H9 (cell line): ENCODE data around the gene HIRA. TPM values are rescaled to one million over a fixed set of nuclear protein-coding genes. Genes with fewer than 3 reads are reported as not detected.

Experiments used
- DNase-seq: peaks from one replicate; pipeline ENCODE4 v3.0.0-alpha.2; 2017
- H2AFZ ChIP-seq: one replicate; pipeline ENCODE4 v1.6.1; 2013; ENCODE audit warnings: mild to moderate bottlenecking, low read length, control low read depth, moderate library complexity
- H2AK5ac ChIP-seq: 2 replicates; pipeline ENCODE4 v1.6.1; 2013; ENCODE audit warnings: low read length, control low read depth, mixed read lengths; ENCODE audit not compliant: insufficient read length
- H2BK120ac ChIP-seq: one replicate; pipeline ENCODE4 v1.6.1; 2013; ENCODE audit warnings: low read depth, mild to moderate bottlenecking, low read length, control low read depth, inconsistent platforms; ENCODE audit not compliant: poor library complexity, severe bottlenecking
- H2BK12ac ChIP-seq: 2 replicates; pipeline ENCODE4 v1.6.1; 2013; ENCODE audit warnings: low read length, control low read depth, mixed read lengths, low read depth; ENCODE audit not compliant: insufficient read length
- H2BK15ac ChIP-seq: 2 replicates; pipeline ENCODE4 v1.6.1; 2013; ENCODE audit warnings: low read depth, low read length, control low read depth
- H2BK20ac ChIP-seq: one replicate; pipeline ENCODE4 v1.6.1; 2013; ENCODE audit warnings: low read depth, mild to moderate bottlenecking, low read length, control low read depth, inconsistent platforms; ENCODE audit not compliant: poor library complexity, severe bottlenecking
- H2BK5ac ChIP-seq: 2 replicates; pipeline ENCODE4 v1.6.1; 2013; ENCODE audit warnings: low read length, control low read depth, mixed read lengths; ENCODE audit not compliant: insufficient read length
- H3K14ac ChIP-seq: 2 replicates; pipeline ENCODE4 v1.6.1; 2013; ENCODE audit warnings: low read length, control low read depth; ENCODE audit not compliant: insufficient read depth
- H3K18ac ChIP-seq: 2 replicates; pipeline ENCODE4 v1.6.1; 2013; ENCODE audit warnings: low read depth, mild to moderate bottlenecking, mixed read lengths, low read length, control low read depth; ENCODE audit not compliant: insufficient read length
- H3K23ac ChIP-seq: 2 replicates; pipeline ENCODE4 v1.6.1; 2013; ENCODE audit warnings: low read length, control low read depth, mixed read lengths, low read depth; ENCODE audit not compliant: insufficient read length
- H3K23me2 ChIP-seq: 2 replicates; pipeline ENCODE4 v1.6.1; 2013; ENCODE audit warnings: low read depth, mild to moderate bottlenecking, mixed read lengths, low read length, control low read depth; ENCODE audit not compliant: insufficient read length, poor library complexity, severe bottlenecking
- H3K27ac ChIP-seq: 2 replicates; pipeline ENCODE4 v1.5.1; 2013; ENCODE audit warnings: low read length, control low read depth, mixed read lengths, low read depth; ENCODE audit not compliant: insufficient read length
- H3K27me3 ChIP-seq: 2 replicates; pipeline ENCODE4 v1.6.1; 2013; ENCODE audit warnings: low read length, control low read depth, inconsistent platforms; ENCODE audit not compliant: insufficient read depth
- H3K4ac ChIP-seq: 2 replicates; pipeline ENCODE4 v1.6.1; 2013; ENCODE audit warnings: low read depth, mild to moderate bottlenecking, control low read depth, inconsistent platforms, low read length, moderate library complexity
- H3K4me1 ChIP-seq: 2 replicates; pipeline ENCODE4 v1.6.1; 2013; ENCODE audit warnings: low read length, control low read depth, inconsistent platforms; ENCODE audit not compliant: insufficient read depth
- H3K4me2 ChIP-seq: 2 replicates; pipeline ENCODE4 v1.6.1; 2013; ENCODE audit warnings: low read length, control low read depth, mixed read lengths; ENCODE audit not compliant: insufficient read length, insufficient read depth
- H3K56ac ChIP-seq: 2 replicates; pipeline ENCODE4 v1.6.1; 2013; ENCODE audit warnings: low read depth, mild to moderate bottlenecking, mixed read lengths, low read length, control low read depth; ENCODE audit not compliant: insufficient read length
- H3K79me1 ChIP-seq: 2 replicates; pipeline ENCODE4 v1.6.1; 2013; ENCODE audit warnings: low read depth, mild to moderate bottlenecking, moderate library complexity, low read length, control low read depth, inconsistent platforms; ENCODE audit not compliant: insufficient read depth, poor library complexity, severe bottlenecking
- H3K79me2 ChIP-seq: 2 replicates; pipeline ENCODE4 v1.6.1; 2013; ENCODE audit warnings: low read length, control low read depth, inconsistent platforms; ENCODE audit not compliant: insufficient read depth
- H3K9ac ChIP-seq: 2 replicates; pipeline ENCODE4 v1.6.1; 2013; ENCODE audit warnings: low read length, control low read depth, mixed read lengths; ENCODE audit not compliant: insufficient read length; ENCODE audit errors: extremely low read depth
- H3K9me3 ChIP-seq: one replicate; pipeline ENCODE4 v1.6.1; 2013; ENCODE audit warnings: low read depth, low read length, inconsistent platforms; ENCODE audit not compliant: control insufficient read depth
- H3T11ph ChIP-seq: one replicate; pipeline ENCODE4 v1.6.1; 2013; ENCODE audit warnings: mild to moderate bottlenecking, low read length, control low read depth, inconsistent platforms
- H4K20me1 ChIP-seq: one replicate; pipeline ENCODE4 v1.6.1; 2013; ENCODE audit not compliant: control insufficient read depth, insufficient read length, insufficient read depth
- H4K5ac ChIP-seq: 2 replicates; pipeline ENCODE4 v1.6.1; 2013; ENCODE audit warnings: low read depth, mild to moderate bottlenecking, mixed read lengths, low read length, control low read depth; ENCODE audit not compliant: insufficient read length
- H4K8ac ChIP-seq: replicated peaks from 2 replicates; pipeline ENCODE4 v1.6.1; 2013; ENCODE audit warnings: low read length, control low read depth, mixed read lengths, low read depth; ENCODE audit not compliant: insufficient read length
- H4K91ac ChIP-seq: 2 replicates; pipeline ENCODE4 v1.6.1; 2013; ENCODE audit warnings: low read depth, mild to moderate bottlenecking, moderate library complexity, mixed read lengths, low read length, control low read depth; ENCODE audit not compliant: insufficient read length
- H3K27ac Mint-ChIP-seq, 3 experiments: 2 replicates in 2 of 3; 3 replicates in 1 of 3; pipeline ENCODE4 v1.8.0; 2020 to 2021; ENCODE audit warnings: mixed read lengths in 3 of 3, mild to moderate bottlenecking in 1 of 3, moderate library complexity in 1 of 3
- H3K27me3 Mint-ChIP-seq: 2 replicates; pipeline ENCODE4 v1.8.0; 2021; ENCODE audit warnings: low read depth, mild to moderate bottlenecking, moderate library complexity, mixed read lengths
- H3K36me3 Mint-ChIP-seq, 3 experiments: 2 replicates in 2 of 3; 3 replicates in 1 of 3; pipeline ENCODE4 v1.8.0; 2020 to 2021; ENCODE audit warnings: low read depth in 3 of 3, mixed read lengths in 3 of 3; ENCODE audit not compliant: insufficient read depth in 1 of 3
- H3K4me1 Mint-ChIP-seq, 2 experiments: 2 replicates each; pipeline ENCODE4 v1.8.0; 2020; ENCODE audit warnings: mixed read lengths in 2 of 2
- H3K4me3 Mint-ChIP-seq, 2 experiments: 2 replicates in 1 of 2; 3 replicates in 1 of 2; pipeline ENCODE4 v1.8.0; 2020 to 2021; ENCODE audit warnings: mild to moderate bottlenecking in 2 of 2, mixed read lengths in 2 of 2, moderate library complexity in 1 of 2
- H3K9me3 Mint-ChIP-seq, 2 experiments: 2 replicates in 1 of 2; 3 replicates in 1 of 2; pipeline ENCODE4 v1.8.0; 2020; ENCODE audit warnings: mild to moderate bottlenecking in 2 of 2, mixed read lengths in 2 of 2, moderate library complexity in 1 of 2
- WGBS: extraction: QIAGEN DNeasy Blood & Tissue Kit; methylation state at CpG from one replicate; pipeline ENCODE4 v1.1.7; 2013; ENCODE audit warnings: missing lambda C conversion rate, low lambda C conversion rate, mixed read lengths; ENCODE audit not compliant: insufficient read length; ENCODE audit errors: extremely low coverage; 5-methylcytosine and 5-hydroxymethylcytosine counted together
- total RNA-seq: library from RNA; stranded (reverse); gene quantifications from 2 replicates; pipeline ENCODE4 v1.2.1, GENCODE V29; 2021
- TF ChIP-seq, protein P1 (sequence below): fragments of 200-600 bp; sonication (generic); conservative IDR thresholded peaks from 3 replicates; pipeline ENCODE4 v1.8.0; 2021; ENCODE audit warnings: antibody characterized with exemption, mild to moderate bottlenecking

HIRA gene
- total RNA-seq, 1 experiment from 2014 or later = 51.9 TPM

DNA sequence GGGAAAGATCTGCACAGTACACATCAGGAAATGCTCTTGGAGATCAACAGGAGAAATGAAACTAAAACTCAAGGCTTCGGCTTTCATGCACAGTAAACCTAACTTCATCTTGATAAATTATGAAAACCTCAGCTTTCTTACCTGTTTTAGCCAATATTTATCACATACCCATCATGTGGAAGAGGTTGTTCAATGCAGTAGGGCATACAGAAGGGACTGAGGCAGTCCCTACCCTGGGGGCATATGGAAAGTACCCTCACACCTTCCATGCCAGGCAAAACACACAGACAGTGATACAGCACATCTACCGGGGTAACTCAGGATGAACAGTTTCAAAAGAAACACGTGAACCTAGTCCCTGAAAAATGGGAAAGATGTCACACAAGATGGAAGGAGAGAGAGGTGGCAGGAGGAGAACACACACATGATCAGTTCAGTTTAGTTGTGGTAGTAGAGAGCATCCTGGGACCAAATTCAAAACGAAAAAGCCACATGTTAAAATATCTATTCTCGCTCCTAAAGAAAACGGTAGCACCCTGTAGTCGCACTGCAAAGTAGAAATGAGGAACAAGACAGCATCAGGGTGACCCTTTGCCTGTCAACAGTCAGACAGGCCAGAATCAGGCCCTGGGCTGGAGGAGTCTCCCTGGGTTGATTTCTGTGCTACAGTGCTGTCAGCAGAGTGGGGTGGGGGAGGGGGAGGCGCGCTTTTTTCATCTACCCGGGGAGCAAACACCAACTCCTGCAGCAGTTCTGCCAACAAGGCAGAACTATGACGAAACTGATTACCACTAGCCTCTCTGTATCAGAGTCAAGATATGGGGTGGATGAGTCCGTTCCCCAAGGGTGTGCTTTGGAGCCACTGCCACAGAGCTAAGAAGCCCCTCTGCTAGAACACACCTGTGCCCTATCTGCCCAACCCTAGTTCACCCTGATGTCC, 1.3 kb downstream of the HIRA start:
- H3K27ac ChIP-seq = no peak overlapping the region
- H3K4me1 Mint-ChIP-seq = peaks cover 20 to 24% of the 10 kb centered on the region in 2 experiments
- no peaks in the 10 kb centered on the region for H4K20me1 ChIP-seq

More for the DNA sequence above, 1.3 kb downstream of the HIRA start:
- no peak for DNase-seq
- H3K4ac ChIP-seq = no peak overlapping the region
- WGBS = no CpG with 5 or more reads among the region's 12 CpGs
- peak overlapping the region; percentile 45 for H3K9ac ChIP-seq
- H4K8ac ChIP-seq = no peak overlapping the region
- H3K23ac ChIP-seq = no peak overlapping the region
- H4K91ac ChIP-seq = no peak overlapping the region
- H3K79me1 ChIP-seq = peaks cover 12% of the 10 kb centered on the region
- H3K18ac ChIP-seq = no peak overlapping the region
- H3K79me2 ChIP-seq = peaks cover 39% of the 10 kb centered on the region; the same call in 1 of the 2 replicates
- H3K14ac ChIP-seq = no peak overlapping the region
- H2BK5ac ChIP-seq = no peak overlapping the region
- TF ChIP-seq, protein P1, sequence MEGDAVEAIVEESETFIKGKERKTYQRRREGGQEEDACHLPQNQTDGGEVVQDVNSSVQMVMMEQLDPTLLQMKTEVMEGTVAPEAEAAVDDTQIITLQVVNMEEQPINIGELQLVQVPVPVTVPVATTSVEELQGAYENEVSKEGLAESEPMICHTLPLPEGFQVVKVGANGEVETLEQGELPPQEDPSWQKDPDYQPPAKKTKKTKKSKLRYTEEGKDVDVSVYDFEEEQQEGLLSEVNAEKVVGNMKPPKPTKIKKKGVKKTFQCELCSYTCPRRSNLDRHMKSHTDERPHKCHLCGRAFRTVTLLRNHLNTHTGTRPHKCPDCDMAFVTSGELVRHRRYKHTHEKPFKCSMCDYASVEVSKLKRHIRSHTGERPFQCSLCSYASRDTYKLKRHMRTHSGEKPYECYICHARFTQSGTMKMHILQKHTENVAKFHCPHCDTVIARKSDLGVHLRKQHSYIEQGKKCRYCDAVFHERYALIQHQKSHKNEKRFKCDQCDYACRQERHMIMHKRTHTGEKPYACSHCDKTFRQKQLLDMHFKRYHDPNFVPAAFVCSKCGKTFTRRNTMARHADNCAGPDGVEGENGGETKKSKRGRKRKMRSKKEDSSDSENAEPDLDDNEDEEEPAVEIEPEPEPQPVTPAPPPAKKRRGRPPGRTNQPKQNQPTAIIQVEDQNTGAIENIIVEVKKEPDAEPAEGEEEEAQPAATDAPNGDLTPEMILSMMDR = no peak
- H3K9me3 ChIP-seq = no peaks in the 10 kb centered on the region
- no peaks in the 10 kb centered on the region for H3K27me3 ChIP-seq
- no peak overlapping the region for H2BK15ac ChIP-seq
- no peak overlapping the region for H2BK20ac ChIP-seq
- H2AFZ ChIP-seq = no peak overlapping the region
- H2BK120ac ChIP-seq = no peak overlapping the region
- no peak overlapping the region for H3T11ph ChIP-seq
- H3K4me2 ChIP-seq = peak overlapping the region; percentile 60
- H2BK12ac ChIP-seq = no peak overlapping the region
- no peak overlapping the region for H3K56ac ChIP-seq
- peaks cover 4% of the 10 kb centered on the region; the same call in 1 of the 2 replicates for H3K4me1 ChIP-seq
- H2AK5ac ChIP-seq = no peak overlapping the region
- no peak overlapping the region for H4K5ac ChIP-seq
- H3K23me2 ChIP-seq = peaks cover 7% of the 10 kb centered on the region
- Mint-ChIP-seq H3K36me3 (peaks cover 2 to 13% (median 8%) of the 10 kb centered on the region in 3 experiments; a peak in 6 of 7 replicates), H3K27ac (peak overlapping the region in 1 of 3 experiments; percentile 88; a peak in 1 of 7 replicates), H3K4me3 (peak overlapping the region; percentile 88 to 92), H3K27me3 (no peaks in the 10 kb centered on the region), H3K9me3 (no peaks in the 10 kb centered on the region)
